Measurements from ENCODE around the gene HOXB1. TPM values are rescaled to one million over a fixed set of nuclear protein-coding genes. Genes with fewer than 3 reads are reported as not detected.

Gene HOXB1
- total and polyA plus RNA-seq, 2 donors (not counting 3 experiments of a cell fraction or from before 2014, with no cell fraction given): not detected

DNA sequence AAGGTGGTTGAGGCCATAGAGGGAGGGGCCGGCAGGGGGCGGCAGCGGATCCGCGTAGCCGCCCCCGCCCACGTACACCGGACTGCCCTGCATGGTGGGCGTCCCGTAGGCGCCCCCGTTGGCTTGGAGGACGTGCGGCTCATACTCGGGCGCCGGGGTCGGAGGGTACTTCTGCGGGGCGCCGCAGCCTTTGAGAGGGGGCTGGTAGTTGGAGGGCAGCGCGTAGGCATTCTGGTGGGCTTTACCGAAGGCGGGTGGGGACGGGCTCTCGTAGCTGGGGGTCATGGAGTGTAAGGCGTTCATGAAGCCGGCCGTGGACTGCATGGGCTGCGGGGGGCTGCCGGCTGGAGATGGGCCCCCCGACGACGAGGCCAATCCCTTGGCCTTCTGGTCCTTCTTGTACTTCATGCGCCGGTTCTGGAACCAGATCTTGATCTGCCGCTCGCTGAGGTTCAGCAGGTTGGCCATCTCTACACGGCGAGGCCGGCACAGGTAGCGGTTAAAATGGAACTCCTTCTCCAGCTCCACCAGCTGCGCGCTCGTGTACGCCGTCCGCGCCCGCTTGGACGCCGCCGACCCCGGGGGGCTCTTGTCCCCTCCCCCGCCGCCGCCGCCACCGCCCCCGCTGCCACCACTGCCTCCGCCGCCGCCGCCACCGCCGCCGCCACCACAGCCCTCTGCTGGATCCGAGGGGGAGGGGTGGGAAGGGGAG lies 19.8 kb upstream of the HOXB1 start:
- CTCF ChIA-PET: no interaction called here
- Histone ChIP-seq H3K9me3 (replicated peaks; ENCODE audit: control insufficient read depth, insufficient read depth, low read length) (no peaks in the 10 kb centered on the region), H3K27ac (ENCODE audit: insufficient read depth, low read depth, low read length) (no peak overlapping the region), H4K20me1 (replicated peaks; ENCODE audit: control insufficient read depth, extremely low read depth, insufficient read depth, low read length) (no peaks in the 10 kb centered on the region), H3K36me3 (ENCODE audit: control insufficient read depth in 2 of 2, extremely low read depth in 1 of 2, insufficient read depth in 2 of 2, low read length in 2 of 2) (peaks cover 10 to 14% of the 10 kb centered on the region in 2 experiments), H3K4me1 (ENCODE audit: control insufficient read depth, extremely low read depth, insufficient read depth, low read length) (peaks cover 37% of the 10 kb centered on the region), H3K27me3 (ENCODE audit: control insufficient read depth in 2 of 2, insufficient read depth in 2 of 2, low read length in 2 of 2) (no peaks in the 10 kb centered on the region), H3K79me2 (ENCODE audit: control insufficient read depth, insufficient read depth, low read length) (peaks cover 45% of the 10 kb centered on the region), H2AFZ (ENCODE audit: low read depth, low read length) (no peak overlapping the region), H3K4me2 (ENCODE audit: insufficient read depth, low read length) (no peak overlapping the region), H3K4me3 (replicated peaks in 1 of 3; ENCODE audit: insufficient read depth in 1 of 3, low read depth in 1 of 3, low read length in 3 of 3) (no peak overlapping the region), H3K9ac (replicated peaks; ENCODE audit: extremely low read depth, insufficient read depth, low read length) (no peak overlapping the region), H3K9me1 (replicated peaks; ENCODE audit: control insufficient read depth, extremely low read depth, insufficient read depth, low read length) (no peaks in the 10 kb centered on the region)
- no TSS peak for BruUV-seq (replicated peaks)
- POLR2A ChIA-PET: no interaction called here
- DNase-seq (ENCODE audit: low read depth, low spot score): no peak
- dilution Hi-C loops (cut with MboI; ENCODE audit: extremely low pct_ligation_motif_present, low sequenced_read_pairs) (no loop called here), intact Hi-C loops (cut with micrococcal nuclease) (no loop called here)
- TF ChIP-seq, protein P1, sequence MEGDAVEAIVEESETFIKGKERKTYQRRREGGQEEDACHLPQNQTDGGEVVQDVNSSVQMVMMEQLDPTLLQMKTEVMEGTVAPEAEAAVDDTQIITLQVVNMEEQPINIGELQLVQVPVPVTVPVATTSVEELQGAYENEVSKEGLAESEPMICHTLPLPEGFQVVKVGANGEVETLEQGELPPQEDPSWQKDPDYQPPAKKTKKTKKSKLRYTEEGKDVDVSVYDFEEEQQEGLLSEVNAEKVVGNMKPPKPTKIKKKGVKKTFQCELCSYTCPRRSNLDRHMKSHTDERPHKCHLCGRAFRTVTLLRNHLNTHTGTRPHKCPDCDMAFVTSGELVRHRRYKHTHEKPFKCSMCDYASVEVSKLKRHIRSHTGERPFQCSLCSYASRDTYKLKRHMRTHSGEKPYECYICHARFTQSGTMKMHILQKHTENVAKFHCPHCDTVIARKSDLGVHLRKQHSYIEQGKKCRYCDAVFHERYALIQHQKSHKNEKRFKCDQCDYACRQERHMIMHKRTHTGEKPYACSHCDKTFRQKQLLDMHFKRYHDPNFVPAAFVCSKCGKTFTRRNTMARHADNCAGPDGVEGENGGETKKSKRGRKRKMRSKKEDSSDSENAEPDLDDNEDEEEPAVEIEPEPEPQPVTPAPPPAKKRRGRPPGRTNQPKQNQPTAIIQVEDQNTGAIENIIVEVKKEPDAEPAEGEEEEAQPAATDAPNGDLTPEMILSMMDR (IDR thresholded peaks at IDR 0.05; ENCODE audit: extremely low read depth in 1 of 2, insufficient read depth in 1 of 2, low read depth in 1 of 2, low read length in 2 of 2): peak; percentile 7 to 20
- no peak for TF ChIP-seq MYC (IDR thresholded peaks at IDR 0.05; ENCODE audit: low read depth, low read length)
- FAIRE-seq: no peak

DNA sequence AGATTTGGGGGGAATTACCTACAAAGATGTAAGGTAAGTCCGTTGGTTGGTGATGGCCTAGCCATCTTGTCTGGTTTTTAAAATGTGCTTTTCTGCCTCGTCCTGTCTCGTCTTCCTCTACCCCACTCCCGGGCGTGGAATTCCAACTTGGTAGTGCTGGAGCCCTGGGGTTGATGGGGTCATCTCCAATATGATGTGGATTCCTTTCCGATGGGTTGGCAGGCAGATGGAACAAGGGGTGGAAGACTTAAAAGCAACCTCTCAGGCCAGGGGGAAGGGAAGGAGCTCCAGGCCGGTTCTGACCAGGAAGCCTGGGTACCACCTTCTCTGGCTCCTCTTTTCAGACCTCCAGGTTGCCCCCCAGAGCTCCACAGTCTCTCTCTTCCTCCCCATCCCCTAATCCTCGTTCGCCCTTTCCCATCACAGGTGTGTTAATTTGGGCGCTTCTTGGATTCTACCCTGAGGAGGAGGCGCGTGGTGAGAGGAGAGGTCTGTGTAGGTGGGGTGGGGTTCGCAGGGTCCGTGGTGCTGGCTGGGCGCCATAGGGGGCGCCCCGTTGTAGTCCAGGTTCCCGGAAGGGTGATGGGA lies 19.2 kb upstream of the HOXB1 start:
- ChIA-PET CTCF (interaction anchor here (3.8 kb wide), 1 partner anchor 19 kb away, joined by 28 read pairs; no protein-coding TSS in a partner anchor), POLR2A (no interaction called here)
- intact Hi-C loops (cut with micrococcal nuclease) (loop anchor here (2.0 kb wide), 1 partner anchor 13 kb away; no protein-coding TSS in a partner anchor), dilution Hi-C loops (cut with MboI; ENCODE audit: extremely low pct_ligation_motif_present, low sequenced_read_pairs) (no loop called here)
- Histone ChIP-seq H3K4me3 (replicated peaks in 1 of 3; ENCODE audit: insufficient read depth in 1 of 3, low read depth in 1 of 3, low read length in 3 of 3) (no peak overlapping the region), H4K20me1 (replicated peaks; ENCODE audit: control insufficient read depth, extremely low read depth, insufficient read depth, low read length) (no peaks in the 10 kb centered on the region), H3K36me3 (ENCODE audit: control insufficient read depth in 2 of 2, extremely low read depth in 1 of 2, insufficient read depth in 2 of 2, low read length in 2 of 2) (peaks cover 10 to 14% of the 10 kb centered on the region in 2 experiments), H3K9ac (replicated peaks; ENCODE audit: extremely low read depth, insufficient read depth, low read length) (no peak overlapping the region), H3K9me3 (replicated peaks; ENCODE audit: control insufficient read depth, insufficient read depth, low read length) (no peaks in the 10 kb centered on the region), H3K79me2 (ENCODE audit: control insufficient read depth, insufficient read depth, low read length) (peaks cover 50% of the 10 kb centered on the region), H2AFZ (ENCODE audit: low read depth, low read length) (no peak overlapping the region), H3K27me3 (ENCODE audit: control insufficient read depth in 2 of 2, insufficient read depth in 2 of 2, low read length in 2 of 2) (no peaks in the 10 kb centered on the region), H3K4me2 (ENCODE audit: insufficient read depth, low read length) (no peak overlapping the region), H3K4me1 (ENCODE audit: control insufficient read depth, extremely low read depth, insufficient read depth, low read length) (peaks cover 43% of the 10 kb centered on the region), H3K27ac (ENCODE audit: insufficient read depth, low read depth, low read length) (no peak overlapping the region), H3K9me1 (replicated peaks; ENCODE audit: control insufficient read depth, extremely low read depth, insufficient read depth, low read length) (no peaks in the 10 kb centered on the region)
- BruUV-seq (replicated peaks): TSS peak; percentile 12
- no peak for FAIRE-seq
- TF ChIP-seq JUN (IDR thresholded peaks at IDR 0.05; ENCODE audit: borderline replicate concordance, insufficient read depth, insufficient read length, low read depth): no peak
- no peak for TF ChIP-seq EZH2 (IDR thresholded peaks at IDR 0.05; ENCODE audit: borderline replicate concordance, low read depth, low read length, severe bottlenecking)
- no peak for TF ChIP-seq POLR2AphosphoS5 (IDR thresholded peaks at IDR 0.05; ENCODE audit: insufficient read depth, low read depth, low read length)
- TF ChIP-seq, protein P2, sequence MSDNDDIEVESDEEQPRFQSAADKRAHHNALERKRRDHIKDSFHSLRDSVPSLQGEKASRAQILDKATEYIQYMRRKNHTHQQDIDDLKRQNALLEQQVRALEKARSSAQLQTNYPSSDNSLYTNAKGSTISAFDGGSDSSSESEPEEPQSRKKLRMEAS (IDR thresholded peaks at IDR 0.05; ENCODE audit: insufficient read depth, insufficient read length): no peak
- no peak for TF ChIP-seq FOS (IDR thresholded peaks at IDR 0.05; ENCODE audit: borderline replicate concordance, insufficient read depth, low read length)
- no peak for TF ChIP-seq GATA2 (IDR thresholded peaks at IDR 0.05; ENCODE audit: insufficient read depth, insufficient read length, low read depth, low read length)
- DNase-seq (ENCODE audit: low read depth, low spot score): no peak
